ENCODE results near the gene RCC2.

The RCC2 gene

GRCh38 chr1:17436380-17437174 lies 2.9 kb downstream of the RCC2 start:
- H3K4me3 ChIP-seq (ENCODE audit: low read depth, low read length) = peak overlapping the region; percentile 64
- no peak for TF ChIP-seq CTCF (IDR thresholded peaks at IDR 0.05; ENCODE audit: low read depth, low read length)

- no peak overlapping the region for H3K4me3 ChIP-seq (ENCODE audit: low read depth, low read length)
- TF ChIP-seq CTCF (IDR thresholded peaks at IDR 0.05; ENCODE audit: low read depth, low read length) = no peak
These were observed 4.9 kb downstream of the RCC2 start for GRCh38 chr1:17434601-17435000.

- no peak overlapping the region for H3K4me3 ChIP-seq (ENCODE audit: low read depth, low read length)
These were observed 5.5 kb downstream of the RCC2 start for GRCh38 chr1:17434016-17434415.

GRCh38 chr1:17433261-17433660 lies 6.2 kb downstream of the RCC2 start:
- no peak overlapping the region for H3K4me3 ChIP-seq (ENCODE audit: low read depth, low read length)
- no peak for TF ChIP-seq CTCF (IDR thresholded peaks at IDR 0.05; ENCODE audit: low read depth, low read length)

More at GRCh38 chr1:17434016-17434415, 5.5 kb downstream of the RCC2 start:
- TF ChIP-seq CTCF (IDR thresholded peaks at IDR 0.05; ENCODE audit: low read depth, low read length) = no peak

- H3K4me3 ChIP-seq (ENCODE audit: low read depth, low read length) = no peak overlapping the region
- no peak for TF ChIP-seq CTCF (IDR thresholded peaks at IDR 0.05; ENCODE audit: low read depth, low read length)
These were observed 7.1 kb downstream of the RCC2 start for GRCh38 chr1:17432412-17432811.

- no peak for TF ChIP-seq CTCF (IDR thresholded peaks at IDR 0.05; ENCODE audit: low read depth, low read length)
These were observed 10.3 kb downstream of the RCC2 start for GRCh38 chr1:17429183-17429582.

More at GRCh38 chr1:17429183-17429582, 10.3 kb downstream of the RCC2 start:
- H3K4me3 ChIP-seq (ENCODE audit: low read depth, low read length) = no peak overlapping the region

Data from WI38 (cell line).